Measurements from ENCODE around the gene CYGB. TPM values are rescaled to one million over a fixed set of nuclear protein-coding genes. Genes with fewer than 3 reads are reported as not detected.

Gene CYGB
- total and polyA plus RNA-seq, 10 of the 15 experiments (the other 5 are each of a cell fraction or from before 2014, with no cell fraction given), result 0.34 TPM; not detected in 9

- ATAC-seq (no peak), FAIRE-seq (no peak), DNase-seq (ENCODE audit: low read depth, low spot score) (no peak)
- intact Hi-C loops (cut with micrococcal nuclease; ENCODE audit: unreplicated experiment) (loop anchor here (10.0 kb wide), 1 partner anchor 125 kb away; no protein-coding TSS in a partner anchor), in situ Hi-C loops (cut with MboI) (no loop called here)
- RAD21 ChIA-PET (ENCODE audit: unreplicated experiment), result no interaction called here
- Histone ChIP-seq H3K79me2 (ENCODE audit: control insufficient read depth, insufficient read depth, low read length) (no peaks in the 10 kb centered on the region), H3K27ac (ENCODE audit: control insufficient read depth, insufficient read depth) (no peak overlapping the region), H3K4me3 (no peak overlapping the region), H2AFZ (ENCODE audit: control insufficient read depth, low read depth, low read length) (no peak overlapping the region), H3K27me3 (replicated peaks in 1 of 2; ENCODE audit: control insufficient read depth in 2 of 2, insufficient read depth in 2 of 2, low read length in 1 of 2) (no peaks in the 10 kb centered on the region), H3K9ac (ENCODE audit: control insufficient read depth, insufficient read depth, low read length) (no peak overlapping the region), H4K20me1 (ENCODE audit: control insufficient read depth, insufficient read depth) (no peaks in the 10 kb centered on the region; the same call in 1 of the 2 replicates), H3K36me3 (ENCODE audit: control insufficient read depth in 2 of 2, insufficient read depth in 2 of 2, low read length in 1 of 2) (peaks cover 1 to 12% of the 10 kb centered on the region in 2 experiments; a peak in 2 of 4 replicates), H3K4me1 (ENCODE audit: control insufficient read depth, insufficient read depth, low read length) (peaks cover 6% of the 10 kb centered on the region), H3K4me2 (ENCODE audit: control insufficient read depth, insufficient read depth) (no peak overlapping the region), H3K9me3 (replicated peaks; ENCODE audit: control insufficient read depth, insufficient read depth, low read length) (no peaks in the 10 kb centered on the region)
- WGBS (ENCODE audit: insufficient coverage, insufficient replicate concordance, low lambda C conversion rate, missing lambda C conversion rate), result 85% methylated on average over 18 of the region's 18 CpGs
- POLR2A ChIA-PET, result interaction anchor here (0.7 to 1.2 kb wide), 2 partner anchors 9 to 111 kb away, joined by 3 to 4 read pairs; no protein-coding TSS in a partner anchor
- no TSS peak for BruUV-seq (replicated peaks)
- CTCF ChIA-PET, result interaction anchor here (1.4 kb wide), 1 partner anchor 54 kb away, joined by 4 read pairs; no protein-coding TSS in a partner anchor
- SMC1A ChIA-PET (ENCODE audit: uncharacterized antibody, unreplicated experiment), result interaction anchor here (1.2 kb wide), 1 partner anchor 54 kb away, joined by 4 read pairs; no protein-coding TSS in a partner anchor
- TF ChIP-seq IKZF2 (IDR thresholded peaks at IDR 0.05) (no peak), BRCA1 (IDR thresholded peaks at IDR 0.05; ENCODE audit: low read depth, low read length) (no peak), MAX (IDR thresholded peaks at IDR 0.05; ENCODE audit: low read depth, low read length) (no peak), E2F8 (IDR thresholded peaks at IDR 0.05; ENCODE audit: low read depth, partially characterized antibody) (no peak), ZNF592 (IDR thresholded peaks at IDR 0.05) (no peak), SKIL (IDR thresholded peaks at IDR 0.05; ENCODE audit: low read depth, poor library complexity, severe bottlenecking) (no peak), RFX5 (IDR thresholded peaks at IDR 0.05; ENCODE audit: low read depth, low read length) (no peak), NR2F1 (conservative IDR thresholded peaks at IDR 0.05) (no peak), MEF2A (IDR thresholded peaks at IDR 0.05; ENCODE audit: insufficient read depth, low read depth, low read length) (no peak), E4F1 (IDR thresholded peaks at IDR 0.05; ENCODE audit: borderline replicate concordance, partially characterized antibody) (no peak)
These were observed 32.2 kb upstream of the CYGB start for GRCh38 chr17:76569607-76570279.
